Brain microvascular endothelial cell (primary cell): ENCODE data around the gene DNMT3A.
"Not testable (repeated sequence)": the region's sequence is repeated elsewhere in the genome, so short reads cannot be mapped to it uniquely, and the experiment has no call there.

Experiments
- DNase-seq: peaks from one replicate; pipeline ENCODE4 v3.0.0-alpha.2; 2020
- H3K27ac ChIP-seq: fragments of 250-450 bp; sonication (Bioruptor Pico); 2 replicates; pipeline ENCODE4 v1.5.1; 2020; ENCODE audit warnings: mild to moderate bottlenecking, moderate library complexity
- H3K27me3 ChIP-seq: fragments of 250-450 bp; sonication (Bioruptor Pico); replicated peaks from 2 replicates; pipeline ENCODE4 v1.5.1; 2020; ENCODE audit warnings: mild to moderate bottlenecking
- H3K36me3 ChIP-seq: fragments of 250-450 bp; sonication (Bioruptor Pico); replicated peaks from 2 replicates; pipeline ENCODE4 v1.5.1; 2020; ENCODE audit warnings: mild to moderate bottlenecking
- H3K4me3 ChIP-seq: 2 replicates; pipeline ENCODE4 v1.5.1; 2011; ENCODE audit warnings: low read depth, mild to moderate bottlenecking, control low read depth, low read length, moderate library complexity
- CTCF ChIP-seq: IDR thresholded peaks from 2 replicates; pipeline ENCODE4 v1.5.1; 2011; ENCODE audit warnings: low read depth, mild to moderate bottlenecking, moderate library complexity, low read length, control low read depth, inconsistent platforms; ENCODE audit errors: missing control alignments
- in situ Hi-C: cut with HindIII; loops from 2 replicates; pipeline ENCODE4 v1.10.0; 2017; ENCODE audit warnings: low sequenced_read_pairs, low pct_ligation_motif_present

The DNMT3A gene

GRCh38 chr2:25215948-25216679, 125.6 kb downstream of the DNMT3A start:
- Histone ChIP-seq H3K4me3 (peak overlapping the region; percentile 60), H3K36me3 (no peaks in the 10 kb centered on the region), H3K27ac (no peak overlapping the region), H3K27me3 (no peaks in the 10 kb centered on the region)
- TF ChIP-seq CTCF, result no peak
- DNase-seq, result no peak
- in situ Hi-C loops, result no loop called here

- no peak for DNase-seq
- no peak overlapping the region for H3K4me3 ChIP-seq
- no peaks in the 10 kb centered on the region for H3K27me3 ChIP-seq
- H3K36me3 ChIP-seq, result no peaks in the 10 kb centered on the region
- no peak overlapping the region for H3K27ac ChIP-seq
- TF ChIP-seq CTCF, result no peak
- in situ Hi-C loops, result no loop called here
These were observed 126.5 kb downstream of the DNMT3A start for GRCh38 chr2:25215232-25215631.

- in situ Hi-C loops, result no loop called here
- no peak for DNase-seq
These were observed 128.5 kb downstream of the DNMT3A start for GRCh38 chr2:25213229-25213628.

GRCh38 chr2:25210923-25211322, 130.8 kb downstream of the DNMT3A start:
- H3K36me3 ChIP-seq, H3K4me3 ChIP-seq, H3K27ac ChIP-seq, DNase-seq, in situ Hi-C loops, H3K27me3 ChIP-seq: not testable (repeated sequence)

More at GRCh38 chr2:25213229-25213628, 128.5 kb downstream of the DNMT3A start:
- H3K27me3 ChIP-seq, result no peaks in the 10 kb centered on the region
- no peak for TF ChIP-seq CTCF
- H3K36me3 ChIP-seq, result no peaks in the 10 kb centered on the region
- H3K4me3 ChIP-seq, result no peak overlapping the region
- no peak overlapping the region for H3K27ac ChIP-seq

GRCh38 chr2:25207078-25207545, 134.6 kb downstream of the DNMT3A start:
- Histone ChIP-seq H3K36me3 (no peaks in the 10 kb centered on the region), H3K27ac (no peak overlapping the region), H3K4me3 (no peak overlapping the region), H3K27me3 (no peaks in the 10 kb centered on the region)
- no peak for DNase-seq
- in situ Hi-C loops, result no loop called here
- TF ChIP-seq CTCF, result no peak

GRCh38 chr2:25204190-25204838, 137.4 kb downstream of the DNMT3A start:
- no peak for TF ChIP-seq CTCF
- H3K27ac ChIP-seq, result no peak overlapping the region
- no peak for DNase-seq
- peak overlapping the region; percentile 37 for H3K4me3 ChIP-seq
- no peaks in the 10 kb centered on the region for H3K36me3 ChIP-seq
- H3K27me3 ChIP-seq, result no peaks in the 10 kb centered on the region
- in situ Hi-C loops, result no loop called here
